Measurements from ENCODE around the gene GAB2.
A peak's percentile ranks its signal among the peaks of the same experiment; 100 is the strongest.
"Not testable (repeated sequence)": the region's sequence is repeated elsewhere in the genome, so short reads cannot be mapped to it uniquely, and the experiment has no call there.

GAB2 gene

GRCh38 chr11:78233046-78233445 lies 184.6 kb downstream of the GAB2 start:
- not testable (repeated sequence) for DNase-seq

- no peak for DNase-seq
These were observed 185.6 kb downstream of the GAB2 start for GRCh38 chr11:78231962-78232501.

- DNase-seq = no peak
These were observed 187.3 kb downstream of the GAB2 start for GRCh38 chr11:78230161-78230877.

GRCh38 chr11:78229106-78229505 lies 188.5 kb downstream of the GAB2 start:
- no peak for DNase-seq

- no peak for DNase-seq
These were observed 189.2 kb downstream of the GAB2 start for GRCh38 chr11:78228467-78228866.

- no peak for DNase-seq
These were observed 189.7 kb downstream of the GAB2 start for GRCh38 chr11:78227921-78228320.

- DNase-seq = no peak
These were observed 190.6 kb downstream of the GAB2 start for GRCh38 chr11:78226684-78227680.

- no peak for DNase-seq
These were observed 192.7 kb downstream of the GAB2 start for GRCh38 chr11:78224906-78225420.

GRCh38 chr11:78224506-78224905 lies 193.1 kb downstream of the GAB2 start:
- DNase-seq = no peak

- no peak for DNase-seq
These were observed 194.2 kb downstream of the GAB2 start for GRCh38 chr11:78223320-78223954.

- DNase-seq = not testable (repeated sequence)
These were observed 194.9 kb downstream of the GAB2 start for GRCh38 chr11:78222726-78223125.

GRCh38 chr11:78221396-78222315 lies 196.0 kb downstream of the GAB2 start:
- DNase-seq = no peak

- DNase-seq = peak; percentile 18
These were observed 197.1 kb downstream of the GAB2 start for GRCh38 chr11:78220218-78221157.

- DNase-seq = no peak
These were observed 198.0 kb downstream of the GAB2 start for GRCh38 chr11:78219493-78220217.

GRCh38 chr11:78218707-78219492 lies 198.7 kb downstream of the GAB2 start:
- DNase-seq = no peak

GRCh38 chr11:78217650-78218541 lies 199.7 kb downstream of the GAB2 start:
- DNase-seq = no peak

- no peak for DNase-seq
These were observed 200.9 kb downstream of the GAB2 start for GRCh38 chr11:78216571-78217287.
